GM18951 (cell line): ENCODE measurements around the gene CHST12.

ENCODE experiments used
- POLR2A ChIP-seq: IDR thresholded peaks from 4 replicates; pipeline ENCODE4 v1.6.1; 2011; ENCODE audit warnings: mild to moderate bottlenecking; ENCODE audit not compliant: insufficient read length, insufficient read depth; ENCODE audit errors: extremely low read depth
- in situ Hi-C: fragments of 300-500 bp; cut with MboI; formaldehyde crosslinking; loops from one replicate; pipeline ENCODE4 v1.12.0; 2022; ENCODE audit warnings: low sequenced_read_pairs, mixed read lengths, inconsistent platforms; ENCODE audit not compliant: unreplicated experiment

CHST12 gene

GRCh38 chr7:2473496-2474180 is 70.2 kb downstream of the CHST12 start:
- TF ChIP-seq POLR2A: no peak
- in situ Hi-C loops: no loop called here

GRCh38 chr7:2474224-2474623 is 70.8 kb downstream of the CHST12 start:
- no peak for TF ChIP-seq POLR2A
- in situ Hi-C loops: no loop called here

- no peak for TF ChIP-seq POLR2A
- in situ Hi-C loops: no loop called here
Measured at GRCh38 chr7:2474813-2475677, 71.6 kb downstream of the CHST12 start.

- no peak for TF ChIP-seq POLR2A
- in situ Hi-C loops: no loop called here
Measured at GRCh38 chr7:2475678-2476015, 72.2 kb downstream of the CHST12 start.

DNA sequence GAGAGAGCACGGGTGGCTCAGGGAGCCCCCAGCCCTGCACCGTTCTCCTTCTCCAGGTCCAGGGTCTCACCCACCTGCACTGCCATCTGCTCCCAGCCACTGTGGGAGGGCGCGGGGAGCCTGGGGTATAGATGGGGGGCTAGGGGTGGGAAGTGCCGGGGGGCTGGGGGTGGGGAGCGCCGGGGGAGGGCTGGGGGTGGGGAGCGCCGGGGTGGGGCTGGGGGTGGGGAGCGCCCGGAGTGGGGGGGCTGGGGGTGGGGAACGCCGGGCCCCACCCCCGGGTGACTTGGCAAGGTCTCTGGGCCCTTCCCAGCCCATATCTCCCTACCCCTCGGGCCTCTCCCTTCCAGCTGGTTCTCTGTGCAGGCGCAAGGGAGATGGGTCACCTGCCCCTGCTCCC is 72.9 kb downstream of the CHST12 start, which contains the start of gene GRIFIN:
Gene GRIFIN (minus strand): TSS at position 101 of the 400 bp plus-strand sequence. CDS start 15 bp downstream, at position 86.
- TF ChIP-seq POLR2A: no peak
- in situ Hi-C loops: no loop called here

- in situ Hi-C loops: no loop called here
- no peak for TF ChIP-seq POLR2A
Measured at GRCh38 chr7:2476776-2477446, 73.5 kb downstream of the CHST12 start.

DNA sequence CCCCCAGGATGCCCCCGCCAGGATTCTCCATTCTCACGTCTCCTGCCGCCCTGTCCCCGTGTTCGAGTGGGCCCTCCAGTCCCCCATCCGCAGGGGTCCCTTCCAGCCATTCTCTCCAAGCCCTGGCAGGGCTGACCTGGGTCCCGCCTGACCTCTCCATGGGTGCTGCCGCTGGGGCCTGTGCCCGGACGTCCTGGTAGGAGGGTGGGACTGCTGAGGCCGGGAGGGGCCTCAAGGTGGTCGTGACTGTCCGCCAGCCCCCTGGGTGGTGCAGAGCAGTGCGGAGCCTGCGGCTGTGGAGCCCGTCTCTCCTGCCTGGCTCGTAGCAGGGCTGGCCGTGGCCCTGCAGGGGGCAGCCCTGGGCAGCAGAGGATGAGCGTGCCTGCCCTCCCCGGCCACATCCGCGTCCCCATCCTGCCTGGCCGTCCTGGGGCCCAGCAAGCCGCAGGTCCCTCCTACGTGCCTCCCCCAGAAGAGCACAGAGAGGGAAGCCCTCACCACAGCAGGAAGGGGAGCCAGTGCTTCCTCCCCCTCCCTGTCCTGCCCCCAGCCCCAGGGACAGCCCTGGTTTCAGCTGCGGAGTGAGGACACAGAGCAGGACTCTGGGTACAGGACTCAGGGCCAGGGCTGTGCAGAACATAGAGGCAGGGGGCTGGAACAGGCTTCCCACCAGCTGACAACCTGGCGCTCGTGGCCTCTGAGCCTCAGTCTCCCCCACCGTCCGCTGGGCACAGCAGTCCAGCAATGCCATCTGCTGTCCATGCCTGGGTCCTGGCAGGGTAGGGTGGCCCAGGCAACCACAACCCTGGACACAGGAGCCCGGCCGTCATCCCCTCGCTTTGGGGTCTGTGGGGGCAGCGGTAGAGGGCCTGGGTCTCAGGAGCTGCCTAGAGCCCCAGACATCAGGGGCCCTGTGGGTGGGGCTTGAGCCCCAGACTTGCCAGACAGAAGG is 74.3 kb downstream of the CHST12 start:
- in situ Hi-C loops: no loop called here
- TF ChIP-seq POLR2A: no peak

DNA sequence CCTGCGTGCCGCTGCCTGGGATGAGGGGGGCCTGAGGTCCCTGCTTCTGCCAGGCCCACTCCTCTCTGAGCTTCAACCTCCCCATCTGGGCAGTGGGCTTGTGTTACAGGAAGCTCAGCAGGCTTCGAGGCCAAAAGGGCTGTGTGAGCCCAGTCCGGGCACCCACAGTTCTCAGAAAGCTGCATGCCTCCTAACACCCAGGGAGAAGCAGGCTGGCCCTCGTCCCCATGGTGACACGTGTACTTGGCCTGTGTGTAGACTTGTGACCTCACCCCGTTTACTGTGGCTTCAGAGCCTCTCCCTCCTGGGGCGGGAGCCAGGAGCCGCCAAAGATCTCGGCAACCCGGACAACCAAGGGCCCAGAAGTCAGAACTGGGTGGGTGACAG is 75.0 kb downstream of the CHST12 start:
- TF ChIP-seq POLR2A: no peak

DNA sequence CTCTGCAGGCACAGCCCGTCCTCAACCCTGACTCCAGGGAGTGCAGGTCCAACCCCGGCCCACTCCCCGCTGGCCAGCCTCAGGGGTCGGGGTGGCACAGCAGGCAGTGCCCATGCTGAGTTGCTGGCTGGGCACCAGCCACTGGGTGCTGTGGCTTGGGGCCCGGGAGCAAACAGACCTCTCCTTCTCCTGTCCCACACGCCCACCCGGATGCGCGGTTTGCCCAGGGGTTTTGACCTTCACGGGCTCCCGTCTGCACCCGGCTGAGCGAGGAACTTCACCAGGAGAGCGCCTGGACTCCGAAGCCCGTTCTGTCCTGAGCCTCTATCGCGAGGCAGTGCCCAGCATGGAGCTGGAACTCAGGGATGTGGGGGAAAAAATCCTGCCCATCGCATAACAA is 75.4 kb downstream of the CHST12 start:
- in situ Hi-C loops: no loop called here
- TF ChIP-seq POLR2A: no peak

More for the DNA sequence above, 75.0 kb downstream of the CHST12 start:
- in situ Hi-C loops: no loop called here

DNA sequence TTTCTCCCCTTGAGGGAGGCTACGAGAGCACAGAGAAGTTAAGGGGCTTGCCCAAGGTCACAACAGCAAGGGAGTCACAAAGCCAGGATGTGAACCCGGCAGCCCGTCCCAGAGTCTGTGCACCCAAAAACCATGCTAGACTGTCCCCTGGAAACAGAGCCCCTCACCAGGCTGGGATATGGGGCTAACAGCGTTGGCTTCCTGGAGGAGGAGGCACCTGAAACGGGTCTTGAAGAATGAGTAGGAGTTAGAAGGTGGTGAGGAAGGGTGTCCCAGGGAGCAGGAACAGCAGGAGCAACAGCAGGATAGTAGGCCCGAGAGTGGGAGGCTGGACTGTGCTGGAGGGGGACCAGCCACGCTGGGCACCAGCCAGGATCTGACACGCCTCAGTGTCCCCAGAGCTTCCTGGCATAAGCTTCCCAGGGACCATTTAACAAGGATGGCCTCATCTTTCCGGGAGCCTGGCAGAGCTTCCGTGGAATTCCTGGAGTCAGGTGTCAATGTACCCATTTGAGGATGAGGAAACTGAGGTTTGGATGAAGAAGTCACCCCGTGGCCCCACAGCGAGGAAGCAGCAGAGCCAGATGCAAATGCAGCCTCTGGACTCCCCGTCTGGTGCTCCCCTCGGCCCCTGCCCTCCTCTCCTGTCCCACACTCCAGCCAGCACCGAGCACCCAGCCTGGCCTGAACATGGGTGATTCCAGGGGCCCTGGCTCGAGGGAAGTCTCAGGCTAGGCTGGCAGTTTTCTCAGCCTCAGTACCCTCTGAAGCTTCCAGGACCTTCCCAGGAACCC is 76.1 kb downstream of the CHST12 start:
- in situ Hi-C loops: no loop called here
- TF ChIP-seq POLR2A: no peak

DNA sequence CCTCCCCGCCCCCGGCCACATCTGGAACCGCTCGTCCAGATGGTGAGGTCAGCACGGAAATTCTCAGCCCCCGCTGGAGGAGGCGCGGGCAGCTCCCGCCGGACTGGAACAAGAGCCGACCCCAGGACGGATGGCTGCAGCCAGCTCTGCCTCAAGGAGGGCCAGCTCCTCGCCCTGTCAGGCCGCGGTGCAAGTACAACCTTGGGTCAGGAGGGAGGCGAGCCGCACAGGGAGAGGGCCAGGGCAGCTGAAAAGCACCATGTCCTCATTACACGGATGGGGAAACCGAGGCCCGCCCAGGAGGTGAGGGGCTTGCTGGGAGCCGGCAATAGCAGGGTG is 76.6 kb downstream of the CHST12 start:
- in situ Hi-C loops: no loop called here
- TF ChIP-seq POLR2A: no peak

- no peak for TF ChIP-seq POLR2A
- in situ Hi-C loops: no loop called here
Measured at GRCh38 chr7:2481195-2481594, 77.8 kb downstream of the CHST12 start.
